ENCODE measurements around the gene GPR161. TPM values are rescaled to one million over a fixed set of nuclear protein-coding genes. Genes with fewer than 3 reads are reported as not detected.
A peak's percentile ranks its signal among the peaks of the same experiment; 100 is the strongest.

GPR161 gene
- total and polyA plus RNA-seq, 2 experiments from 2014 or later: 11.8 to 14.2 TPM

- Histone ChIP-seq H3K36me3 (ENCODE audit: low read depth) (no peaks in the 10 kb centered on the region), H3K4me1 (ENCODE audit: insufficient read depth) (0 out of 2 replicates have a peak, but pooled peaks cover 6% of the 10 kb centered on the region), H2AFZ (peak overlapping the region; percentile 97), H3F3A (ENCODE audit: insufficient read depth) (peaks cover 19% of the 10 kb centered on the region), H3K27ac (peak overlapping the region; percentile 77), H3K9me2 (ENCODE audit: insufficient read depth) (no peaks in the 10 kb centered on the region), H3K9me3 (ENCODE audit: low read depth) (no peaks in the 10 kb centered on the region), H3K79me2 (ENCODE audit: insufficient read depth) (peaks cover 56% of the 10 kb centered on the region), H3K27me3 (replicated peaks; ENCODE audit: insufficient read depth) (no peaks in the 10 kb centered on the region), H3K9ac (peak overlapping the region; percentile 91), H4K20me1 (ENCODE audit: insufficient read depth) (no peaks in the 10 kb centered on the region), H3K4me3 (peak overlapping the region; percentile 99), H3K4me2 (ENCODE audit: unreplicated experiment) (peak overlapping the region; percentile 91)
- in situ Hi-C loops (cut with MboI): no loop called here
- TF ChIP-seq EZH2 (IDR thresholded peaks at IDR 0.05; ENCODE audit: insufficient read depth, poor library complexity, severe bottlenecking): no peak
- TF ChIP-seq EZH2phosphoT487 (IDR thresholded peaks at IDR 0.05; ENCODE audit: insufficient read depth, low read depth): no peak
- 2 to 3% methylated on average over 20 of the region's 20 CpGs for WGBS, 2 experiments (ENCODE audit: low coverage in 1 of 2, low lambda C conversion rate in 2 of 2, missing lambda C conversion rate in 2 of 2)
- peak; percentile 58 for DNase-seq
Observed at GRCh38 chr1:168179438-168180147, 42.9 kb upstream of the GPR161 start.

- DNase-seq: peak; percentile 100
- H3F3A ChIP-seq (ENCODE audit: insufficient read depth): peaks cover 19% of the 10 kb centered on the region
- H3K27me3 ChIP-seq (replicated peaks; ENCODE audit: insufficient read depth): no peaks in the 10 kb centered on the region
- peak within 1 kb of the TSS; percentile 99 for H3K4me3 ChIP-seq
- peak within 1 kb of the TSS; percentile 97 for H2AFZ ChIP-seq
- WGBS, 2 experiments (ENCODE audit: low coverage in 1 of 2, low lambda C conversion rate in 2 of 2, missing lambda C conversion rate in 2 of 2): 0 to 2% methylated on average over 50 to 55 of the region's 56 CpGs
- H3K9ac ChIP-seq: peak within 1 kb of the TSS; percentile 91
- H3K9me3 ChIP-seq (ENCODE audit: low read depth): no peaks in the 10 kb centered on the region
- in situ Hi-C loops (cut with MboI): no loop called here
- peaks cover 48% of the 10 kb centered on the region for H3K79me2 ChIP-seq (ENCODE audit: insufficient read depth)
- H4K20me1 ChIP-seq (ENCODE audit: insufficient read depth): no peaks in the 10 kb centered on the region
- H3K36me3 ChIP-seq (ENCODE audit: low read depth): no peaks in the 10 kb centered on the region
- no peaks in the 10 kb centered on the region for H3K9me2 ChIP-seq (ENCODE audit: insufficient read depth)
- 0 out of 2 replicates have a peak, but pooled peaks cover 6% of the 10 kb centered on the region for H3K4me1 ChIP-seq (ENCODE audit: insufficient read depth)
- peak within 1 kb of the TSS; percentile 91 for H3K4me2 ChIP-seq (ENCODE audit: unreplicated experiment)
- TF ChIP-seq EZH2phosphoT487 (IDR thresholded peaks at IDR 0.05; ENCODE audit: insufficient read depth, low read depth): no peak
- no peak for TF ChIP-seq EZH2 (IDR thresholded peaks at IDR 0.05; ENCODE audit: insufficient read depth, poor library complexity, severe bottlenecking)
- H3K27ac ChIP-seq: peak within 1 kb of the TSS; percentile 77
Observed at GRCh38 chr1:168178638-168179437, 42.1 kb upstream of the GPR161 start, which contains the start of gene TIPRL. TSS of gene TIPRL (plus strand) at chr1:168178962. CDS start at chr1:168179078, 116 bp downstream.

- peak overlapping the region; percentile 77 for H3K27ac ChIP-seq
- no peaks in the 10 kb centered on the region for H3K9me2 ChIP-seq (ENCODE audit: insufficient read depth)
- H3K4me1 ChIP-seq (ENCODE audit: insufficient read depth): 0 out of 2 replicates have a peak, but pooled peaks cover 6% of the 10 kb centered on the region
- peak overlapping the region; percentile 56 for H3K4me2 ChIP-seq (ENCODE audit: unreplicated experiment)
- peaks cover 19% of the 10 kb centered on the region for H3F3A ChIP-seq (ENCODE audit: insufficient read depth)
- H3K9ac ChIP-seq: peak overlapping the region; percentile 91
- 78 to 79% methylated on average over 5 of the region's 5 CpGs for WGBS, 2 experiments (ENCODE audit: low coverage in 1 of 2, low lambda C conversion rate in 2 of 2, missing lambda C conversion rate in 2 of 2)
- peak overlapping the region; percentile 97 for H2AFZ ChIP-seq
- DNase-seq: no peak
- in situ Hi-C loops (cut with MboI): no loop called here
- H3K27me3 ChIP-seq (replicated peaks; ENCODE audit: insufficient read depth): no peaks in the 10 kb centered on the region
- H3K79me2 ChIP-seq (ENCODE audit: insufficient read depth): peaks cover 42% of the 10 kb centered on the region
- no peaks in the 10 kb centered on the region for H3K36me3 ChIP-seq (ENCODE audit: low read depth)
- H3K9me3 ChIP-seq (ENCODE audit: low read depth): no peaks in the 10 kb centered on the region
- no peaks in the 10 kb centered on the region for H4K20me1 ChIP-seq (ENCODE audit: insufficient read depth)
- TF ChIP-seq EZH2 (IDR thresholded peaks at IDR 0.05; ENCODE audit: insufficient read depth, poor library complexity, severe bottlenecking): no peak
- no peak for TF ChIP-seq EZH2phosphoT487 (IDR thresholded peaks at IDR 0.05; ENCODE audit: insufficient read depth, low read depth)
- H3K4me3 ChIP-seq: peak overlapping the region; percentile 99
Observed at GRCh38 chr1:168178227-168178637, 41.5 kb upstream of the GPR161 start.

- Histone ChIP-seq H3K9me2 (ENCODE audit: insufficient read depth) (no peaks in the 10 kb centered on the region), H3F3A (ENCODE audit: insufficient read depth) (no peaks in the 10 kb centered on the region), H3K36me3 (ENCODE audit: low read depth) (no peaks in the 10 kb centered on the region), H3K27me3 (replicated peaks; ENCODE audit: insufficient read depth) (no peaks in the 10 kb centered on the region), H3K79me2 (ENCODE audit: insufficient read depth) (no peaks in the 10 kb centered on the region), H3K27ac (no peak overlapping the region), H3K4me1 (ENCODE audit: insufficient read depth) (no peaks in the 10 kb centered on the region), H3K4me3 (no peak overlapping the region), H3K9ac (no peak overlapping the region), H4K20me1 (ENCODE audit: insufficient read depth) (no peaks in the 10 kb centered on the region), H2AFZ (peak overlapping the region; percentile 19; the same call in 1 of the 2 replicates), H3K9me3 (ENCODE audit: low read depth) (no peaks in the 10 kb centered on the region), H3K4me2 (ENCODE audit: unreplicated experiment) (no peak overlapping the region)
- DNase-seq: no peak
- TF ChIP-seq EZH2 (IDR thresholded peaks at IDR 0.05; ENCODE audit: insufficient read depth, poor library complexity, severe bottlenecking) (no peak), EZH2phosphoT487 (IDR thresholded peaks at IDR 0.05; ENCODE audit: insufficient read depth, low read depth) (no peak)
- 82 to 87% methylated on average over 3 of the region's 3 CpGs for WGBS, 2 experiments (ENCODE audit: low coverage in 1 of 2, low lambda C conversion rate in 2 of 2, missing lambda C conversion rate in 2 of 2)
- in situ Hi-C loops (cut with MboI): no loop called here
Observed at GRCh38 chr1:168172250-168172915, 35.7 kb upstream of the GPR161 start.
